Type B pancreatic cell (in vitro differentiated cells): ENCODE results near the gene C11orf71. TPM values are rescaled to one million over a fixed set of nuclear protein-coding genes. Genes with fewer than 3 reads are reported as not detected.

ENCODE experiments used
- DNase-seq: peaks from one replicate; pipeline ENCODE4 v3.0.0; 2021; ENCODE audit warnings: mixed read lengths; ENCODE audit not compliant: unreplicated experiment; ENCODE audit errors: extremely low spot score
- H3K27ac Mint-ChIP-seq: 2 replicates; pipeline ENCODE4 v1.8.0; 2021; ENCODE audit warnings: mild to moderate bottlenecking, mixed read lengths
- H3K27me3 Mint-ChIP-seq: 2 replicates; pipeline ENCODE4 v1.8.0; 2021; ENCODE audit warnings: mixed read lengths
- H3K36me3 Mint-ChIP-seq: 2 replicates; pipeline ENCODE4 v1.8.0; 2021; ENCODE audit warnings: mixed read lengths
- H3K4me1 Mint-ChIP-seq: one replicate; pipeline ENCODE4 v1.8.0; 2021; ENCODE audit warnings: mixed read lengths; ENCODE audit not compliant: unreplicated experiment
- H3K4me3 Mint-ChIP-seq: 2 replicates; pipeline ENCODE4 v1.8.0; 2021; ENCODE audit warnings: mild to moderate bottlenecking, mixed read lengths
- H3K9me3 Mint-ChIP-seq: 2 replicates; pipeline ENCODE4 v1.8.0; 2021; ENCODE audit warnings: mixed read lengths
- total RNA-seq: library from RNA; stranded (reverse); gene quantifications from 2 replicates; pipeline ENCODE4 v1.2.1, GENCODE V29; 2021; ENCODE audit warnings: low replicate concordance
- TF ChIP-seq, protein P1 (sequence below): fragments of 200-600 bp; sonication (generic); conservative IDR thresholded peaks from 2 replicates; pipeline ENCODE4 v1.5.0; 2021; ENCODE audit warnings: antibody characterized with exemption, mild to moderate bottlenecking

Gene C11orf71
- total RNA-seq, 1 donor from 2014 or later = 11.8 TPM

DNA sequence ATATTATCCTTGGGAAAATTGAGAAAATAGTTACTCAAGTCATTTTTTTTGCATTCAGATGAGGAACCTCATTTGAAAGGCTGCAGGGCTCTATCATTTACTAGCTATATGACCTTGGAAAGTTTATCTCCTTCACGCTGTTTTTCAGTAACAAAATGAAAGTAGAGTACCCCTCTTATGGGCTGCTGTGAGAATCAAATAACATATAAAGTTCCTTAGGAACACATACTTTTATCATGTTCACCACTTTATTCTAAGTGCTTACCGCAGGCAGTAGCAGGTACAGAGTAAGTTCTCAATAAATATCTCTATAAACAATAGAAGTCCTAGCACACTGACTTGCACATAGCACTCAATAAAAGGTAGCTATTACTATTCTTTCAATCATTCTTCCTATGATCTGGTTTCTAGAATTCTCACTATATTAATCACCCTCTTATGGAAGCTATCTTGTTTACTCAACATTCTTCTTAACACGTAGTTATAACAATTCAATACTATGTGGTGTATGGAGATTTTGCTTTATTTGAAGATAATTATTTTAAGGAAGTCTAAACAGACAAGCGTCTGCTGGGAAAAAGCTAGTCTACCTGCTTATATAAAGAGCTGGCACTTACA lies 1.9 kb downstream of the C11orf71 start:
- Mint-ChIP-seq H3K27ac (peak overlapping the region; percentile 100), H3K4me1 (peaks cover 16% of the 10 kb centered on the region), H3K9me3 (no peaks in the 10 kb centered on the region), H3K27me3 (no peaks in the 10 kb centered on the region), H3K36me3 (peaks cover 10% of the 10 kb centered on the region), H3K4me3 (peak overlapping the region; percentile 99)
- no peak for DNase-seq
- TF ChIP-seq, protein P1, sequence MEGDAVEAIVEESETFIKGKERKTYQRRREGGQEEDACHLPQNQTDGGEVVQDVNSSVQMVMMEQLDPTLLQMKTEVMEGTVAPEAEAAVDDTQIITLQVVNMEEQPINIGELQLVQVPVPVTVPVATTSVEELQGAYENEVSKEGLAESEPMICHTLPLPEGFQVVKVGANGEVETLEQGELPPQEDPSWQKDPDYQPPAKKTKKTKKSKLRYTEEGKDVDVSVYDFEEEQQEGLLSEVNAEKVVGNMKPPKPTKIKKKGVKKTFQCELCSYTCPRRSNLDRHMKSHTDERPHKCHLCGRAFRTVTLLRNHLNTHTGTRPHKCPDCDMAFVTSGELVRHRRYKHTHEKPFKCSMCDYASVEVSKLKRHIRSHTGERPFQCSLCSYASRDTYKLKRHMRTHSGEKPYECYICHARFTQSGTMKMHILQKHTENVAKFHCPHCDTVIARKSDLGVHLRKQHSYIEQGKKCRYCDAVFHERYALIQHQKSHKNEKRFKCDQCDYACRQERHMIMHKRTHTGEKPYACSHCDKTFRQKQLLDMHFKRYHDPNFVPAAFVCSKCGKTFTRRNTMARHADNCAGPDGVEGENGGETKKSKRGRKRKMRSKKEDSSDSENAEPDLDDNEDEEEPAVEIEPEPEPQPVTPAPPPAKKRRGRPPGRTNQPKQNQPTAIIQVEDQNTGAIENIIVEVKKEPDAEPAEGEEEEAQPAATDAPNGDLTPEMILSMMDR = no peak

DNA sequence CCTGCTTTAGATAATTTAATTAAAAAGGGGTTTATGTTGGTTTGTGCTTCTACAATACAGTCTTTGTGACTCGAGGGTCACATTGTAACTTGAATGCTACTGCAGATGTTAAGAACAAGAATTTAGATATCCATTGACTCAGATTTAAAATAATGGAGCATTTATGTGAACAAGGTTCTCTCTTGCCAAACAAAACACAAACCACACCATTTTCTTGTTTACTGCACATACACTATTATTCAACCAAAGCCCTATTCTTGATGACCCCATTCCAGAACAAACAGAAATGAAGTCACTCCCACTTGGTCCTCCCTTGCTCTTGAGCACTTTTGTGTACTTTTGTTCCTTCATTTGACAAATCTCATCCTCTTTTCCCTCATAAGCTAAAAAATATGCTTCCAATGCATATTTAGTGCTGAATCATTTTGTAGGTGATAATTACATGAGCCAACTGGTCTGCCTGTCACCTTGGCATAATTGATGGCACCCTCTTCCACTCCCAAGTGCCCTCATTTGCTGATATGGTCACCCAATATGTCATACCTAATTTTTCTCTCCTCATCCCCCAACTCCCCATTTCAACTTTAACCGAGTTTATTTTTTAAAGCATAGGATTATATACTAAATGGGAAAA lies 2.8 kb downstream of the C11orf71 start:
- H3K9me3 Mint-ChIP-seq = no peaks in the 10 kb centered on the region

DNA sequence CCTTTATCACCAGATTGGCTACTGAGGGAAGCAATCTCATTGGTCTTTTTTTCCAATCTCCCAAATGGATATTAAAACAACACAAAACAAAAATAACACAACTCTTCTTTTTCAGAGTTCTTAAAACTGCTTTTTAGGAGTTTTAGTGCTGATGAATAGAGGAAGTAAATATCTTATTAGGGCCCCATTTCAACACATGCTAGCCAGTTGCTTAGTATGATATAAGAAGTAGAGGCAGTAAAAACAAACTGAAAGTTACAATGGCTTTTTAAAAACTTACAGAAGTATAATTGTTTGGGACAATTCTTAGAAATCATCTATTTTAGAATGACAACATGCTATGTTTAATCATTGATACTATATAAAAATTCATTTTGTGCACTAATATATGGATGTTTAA lies 3.4 kb downstream of the C11orf71 start:
- Mint-ChIP-seq H3K4me3 (no peak overlapping the region), H3K36me3 (peaks cover 1% of the 10 kb centered on the region), H3K27me3 (no peaks in the 10 kb centered on the region), H3K9me3 (no peaks in the 10 kb centered on the region), H3K27ac (no peak overlapping the region), H3K4me1 (peaks cover 13% of the 10 kb centered on the region)
- TF ChIP-seq, protein P1 = no peak
- DNase-seq = no peak

More for the DNA sequence above, 2.8 kb downstream of the C11orf71 start:
- no peak for DNase-seq
- Mint-ChIP-seq H3K36me3 (peaks cover 5% of the 10 kb centered on the region), H3K27me3 (no peaks in the 10 kb centered on the region), H3K27ac (peak overlapping the region; percentile 29), H3K4me1 (peaks cover 16% of the 10 kb centered on the region), H3K4me3 (peak overlapping the region; percentile 29)
- TF ChIP-seq, protein P1 = no peak

DNA sequence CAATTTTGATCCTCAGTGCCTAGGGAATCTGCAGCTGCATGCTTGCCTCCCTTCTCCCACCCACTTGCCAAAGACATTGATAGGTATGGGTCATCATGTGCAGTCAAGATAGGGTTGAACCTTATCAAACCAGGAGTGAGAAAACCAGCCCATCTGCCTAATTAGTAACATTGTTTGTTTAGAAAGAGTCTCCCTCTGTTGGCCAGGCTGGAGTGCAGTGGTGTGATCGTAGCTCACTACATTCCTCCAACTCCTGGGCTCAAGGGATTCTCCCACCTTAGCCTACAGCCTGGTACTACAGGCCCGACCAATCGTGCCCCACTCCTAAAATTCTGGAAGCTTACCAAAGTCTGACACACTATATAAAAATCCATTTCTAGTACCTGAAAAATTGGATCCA lies 4.6 kb downstream of the C11orf71 start:
- peak overlapping the region; percentile 48 for H3K27ac Mint-ChIP-seq
- no peaks in the 10 kb centered on the region for H3K36me3 Mint-ChIP-seq
- TF ChIP-seq, protein P1 = no peak
- peaks cover 12% of the 10 kb centered on the region for H3K4me1 Mint-ChIP-seq
- no peaks in the 10 kb centered on the region for H3K9me3 Mint-ChIP-seq
- no peaks in the 10 kb centered on the region for H3K27me3 Mint-ChIP-seq
- H3K4me3 Mint-ChIP-seq = no peak overlapping the region
- no peak for DNase-seq

DNA sequence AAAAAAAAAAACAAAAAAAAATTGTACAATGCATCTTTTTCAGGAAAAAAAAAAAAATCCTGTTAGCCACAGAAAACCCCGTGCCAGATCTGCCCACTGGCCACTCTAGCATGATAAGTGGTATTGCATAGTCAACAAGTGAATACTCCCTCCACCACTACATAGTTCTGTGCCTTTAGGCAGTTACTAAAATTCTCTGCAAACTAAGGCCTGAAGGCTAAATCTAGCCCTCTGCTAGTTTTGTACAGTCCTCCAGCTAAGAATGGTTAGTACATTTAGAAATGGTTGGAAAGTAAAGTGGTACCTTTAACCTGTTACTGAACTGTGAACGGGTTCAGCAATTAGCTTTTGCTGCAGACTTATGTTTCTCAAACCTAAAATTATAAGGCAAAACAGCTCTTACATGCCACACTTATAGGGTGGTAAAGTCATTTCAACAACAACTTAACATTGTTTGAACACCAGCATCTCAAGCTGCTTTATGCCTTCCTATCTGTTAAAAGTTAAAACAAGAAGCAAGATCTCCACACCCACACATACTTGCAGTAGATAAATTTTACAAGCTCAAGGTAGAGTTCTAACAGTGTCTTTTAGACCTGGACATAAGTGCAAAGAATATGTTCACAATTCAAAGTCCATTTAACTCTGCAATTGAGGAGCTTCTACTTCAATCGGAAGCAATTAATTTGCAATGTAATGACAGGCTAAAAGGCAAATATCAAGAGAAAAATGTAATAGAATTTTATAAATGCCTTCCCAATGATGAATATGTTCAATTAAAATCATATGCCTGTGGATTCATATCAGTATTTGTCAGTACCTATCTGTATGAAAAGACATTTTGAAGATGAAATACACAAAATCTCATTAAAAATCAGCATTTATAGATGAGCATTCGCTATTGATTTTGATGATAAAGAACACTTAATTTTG lies 7.3 kb downstream of the C11orf71 start:
- no peak overlapping the region for H3K4me3 Mint-ChIP-seq
- no peaks in the 10 kb centered on the region for H3K36me3 Mint-ChIP-seq
- no peaks in the 10 kb centered on the region for H3K9me3 Mint-ChIP-seq
- H3K27me3 Mint-ChIP-seq = no peaks in the 10 kb centered on the region
- TF ChIP-seq, protein P1 = no peak
- no peak for DNase-seq
- H3K4me1 Mint-ChIP-seq = peaks cover 5% of the 10 kb centered on the region
- no peak overlapping the region for H3K27ac Mint-ChIP-seq
